Progenitor cell of endocrine pancreas (in vitro differentiated cells): ENCODE measurements around the gene RAC3. TPM values are rescaled to one million over a fixed set of nuclear protein-coding genes. Genes with fewer than 3 reads are reported as not detected.

Source experiments
- DNase-seq: peaks from one replicate; pipeline ENCODE4 v3.0.0; 2021; ENCODE audit warnings: low spot score; ENCODE audit not compliant: unreplicated experiment
- H3K27ac Mint-ChIP-seq: 2 replicates; pipeline ENCODE4 v1.8.0; 2021; ENCODE audit warnings: mild to moderate bottlenecking, moderate library complexity, mixed read lengths
- H3K27me3 Mint-ChIP-seq: 2 replicates; pipeline ENCODE4 v1.8.0; 2021; ENCODE audit warnings: mixed read lengths
- H3K36me3 Mint-ChIP-seq: 2 replicates; pipeline ENCODE4 v1.8.0; 2022; ENCODE audit warnings: mixed read lengths; ENCODE audit not compliant: insufficient read depth
- H3K4me1 Mint-ChIP-seq: 2 replicates; pipeline ENCODE4 v1.8.0; 2021; ENCODE audit warnings: low read depth, mixed read lengths
- H3K4me3 Mint-ChIP-seq: 2 replicates; pipeline ENCODE4 v1.8.0; 2021; ENCODE audit warnings: low read depth, mild to moderate bottlenecking, moderate library complexity, mixed read lengths
- H3K9me3 Mint-ChIP-seq: 2 replicates; pipeline ENCODE4 v1.8.0; 2021; ENCODE audit warnings: low read depth, mixed read lengths
- CTCF ChIP-seq: fragments of 200-600 bp; sonication (generic); IDR thresholded peaks from one replicate; pipeline ENCODE4 v1.5.0; 2021; ENCODE audit warnings: antibody characterized with exemption, mild to moderate bottlenecking; ENCODE audit not compliant: unreplicated experiment
- total RNA-seq: library from RNA; stranded (reverse); gene quantifications from 2 replicates; pipeline ENCODE4 v1.2.1, GENCODE V29; 2021

RAC3 gene
- total RNA-seq, 1 donor from 2014 or later = 25.2 TPM

- peaks cover 1% of the 10 kb centered on the region for H3K36me3 Mint-ChIP-seq
- no peaks in the 10 kb centered on the region for H3K9me3 Mint-ChIP-seq
- H3K27me3 Mint-ChIP-seq = no peaks in the 10 kb centered on the region
- no peak for TF ChIP-seq CTCF
- peak overlapping the region; percentile 85 for H3K4me3 Mint-ChIP-seq
- H3K27ac Mint-ChIP-seq = peak overlapping the region; percentile 62
- DNase-seq = no peak
- H3K4me1 Mint-ChIP-seq = peaks cover 9% of the 10 kb centered on the region
These were observed 21.2 kb downstream of the RAC3 start for GRCh38 chr17:82052638-82053059.

DNA sequence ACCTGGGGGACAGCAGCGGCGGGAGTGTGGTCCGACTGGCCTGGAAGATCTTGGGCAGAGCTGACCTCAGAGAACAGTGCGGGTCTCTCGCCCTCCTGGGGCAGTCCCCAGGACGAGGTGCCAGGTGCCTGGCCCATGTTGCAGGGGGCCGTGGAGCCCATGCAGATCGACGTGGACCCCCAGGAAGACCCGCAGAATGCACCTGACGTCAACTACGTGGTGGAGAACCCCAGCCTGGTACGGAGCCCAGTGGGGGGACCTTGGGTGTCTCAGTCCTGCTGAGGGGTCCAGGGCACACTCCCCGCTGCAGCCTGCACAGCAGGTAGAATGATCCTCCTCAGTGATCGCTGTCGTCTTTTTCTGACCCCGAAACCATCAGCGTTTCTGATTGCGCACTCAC is 21.7 kb downstream of the RAC3 start:
- no peaks in the 10 kb centered on the region for H3K36me3 Mint-ChIP-seq
- H3K27me3 Mint-ChIP-seq = no peaks in the 10 kb centered on the region
- peaks cover 9% of the 10 kb centered on the region for H3K4me1 Mint-ChIP-seq
- H3K27ac Mint-ChIP-seq = no peak overlapping the region
- peak overlapping the region; percentile 85 for H3K4me3 Mint-ChIP-seq
- no peaks in the 10 kb centered on the region for H3K9me3 Mint-ChIP-seq
- TF ChIP-seq CTCF = no peak
- DNase-seq = no peak

DNA sequence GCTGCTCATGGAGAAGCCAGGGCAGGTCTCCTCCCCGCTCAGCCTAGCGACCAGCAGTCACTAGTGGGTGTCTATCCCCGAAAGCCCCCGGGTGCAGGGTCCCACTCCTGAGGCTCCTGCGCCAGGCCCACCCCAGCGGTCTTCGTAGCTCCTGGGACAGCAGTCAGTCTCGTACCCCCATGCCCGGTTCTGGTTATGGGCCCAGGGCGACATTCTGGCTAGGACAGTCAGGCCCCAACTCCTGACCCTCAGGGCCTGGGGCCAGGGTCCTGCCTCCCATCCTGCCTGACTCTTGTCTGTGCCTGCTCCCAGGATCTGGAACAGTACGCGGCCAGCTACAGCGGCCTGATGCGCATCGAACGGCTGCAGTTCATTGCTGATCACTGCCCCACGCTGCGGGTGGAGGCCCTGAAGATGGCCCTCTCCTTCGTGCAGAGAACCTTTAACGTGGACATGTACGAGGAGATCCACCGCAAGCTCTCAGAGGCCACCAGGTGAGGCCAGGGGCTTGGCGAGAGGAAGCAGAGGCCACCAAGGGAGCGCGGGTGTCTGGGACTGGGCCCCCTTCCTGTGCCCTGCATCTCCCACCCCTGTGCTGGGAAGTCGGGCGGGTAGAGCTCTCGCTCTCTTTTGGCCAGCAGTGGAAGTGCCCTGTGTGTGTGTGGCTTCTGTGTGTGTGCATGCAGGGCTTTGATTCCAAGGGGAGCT is 22.2 kb downstream of the RAC3 start:
- no peak for TF ChIP-seq CTCF
- H3K36me3 Mint-ChIP-seq = no peaks in the 10 kb centered on the region
- no peaks in the 10 kb centered on the region for H3K27me3 Mint-ChIP-seq
- H3K27ac Mint-ChIP-seq = no peak overlapping the region
- peaks cover 9% of the 10 kb centered on the region for H3K4me1 Mint-ChIP-seq
- no peak for DNase-seq
- H3K9me3 Mint-ChIP-seq = no peaks in the 10 kb centered on the region
- peak overlapping the region; percentile 85 for H3K4me3 Mint-ChIP-seq

GRCh38 chr17:82054351-82055022 is 23.0 kb downstream of the RAC3 start:
- Mint-ChIP-seq H3K27ac (no peak overlapping the region), H3K27me3 (no peaks in the 10 kb centered on the region), H3K4me1 (peaks cover 9% of the 10 kb centered on the region), H3K36me3 (no peaks in the 10 kb centered on the region), H3K4me3 (no peak overlapping the region), H3K9me3 (no peaks in the 10 kb centered on the region)
- TF ChIP-seq CTCF = no peak
- no peak for DNase-seq

DNA sequence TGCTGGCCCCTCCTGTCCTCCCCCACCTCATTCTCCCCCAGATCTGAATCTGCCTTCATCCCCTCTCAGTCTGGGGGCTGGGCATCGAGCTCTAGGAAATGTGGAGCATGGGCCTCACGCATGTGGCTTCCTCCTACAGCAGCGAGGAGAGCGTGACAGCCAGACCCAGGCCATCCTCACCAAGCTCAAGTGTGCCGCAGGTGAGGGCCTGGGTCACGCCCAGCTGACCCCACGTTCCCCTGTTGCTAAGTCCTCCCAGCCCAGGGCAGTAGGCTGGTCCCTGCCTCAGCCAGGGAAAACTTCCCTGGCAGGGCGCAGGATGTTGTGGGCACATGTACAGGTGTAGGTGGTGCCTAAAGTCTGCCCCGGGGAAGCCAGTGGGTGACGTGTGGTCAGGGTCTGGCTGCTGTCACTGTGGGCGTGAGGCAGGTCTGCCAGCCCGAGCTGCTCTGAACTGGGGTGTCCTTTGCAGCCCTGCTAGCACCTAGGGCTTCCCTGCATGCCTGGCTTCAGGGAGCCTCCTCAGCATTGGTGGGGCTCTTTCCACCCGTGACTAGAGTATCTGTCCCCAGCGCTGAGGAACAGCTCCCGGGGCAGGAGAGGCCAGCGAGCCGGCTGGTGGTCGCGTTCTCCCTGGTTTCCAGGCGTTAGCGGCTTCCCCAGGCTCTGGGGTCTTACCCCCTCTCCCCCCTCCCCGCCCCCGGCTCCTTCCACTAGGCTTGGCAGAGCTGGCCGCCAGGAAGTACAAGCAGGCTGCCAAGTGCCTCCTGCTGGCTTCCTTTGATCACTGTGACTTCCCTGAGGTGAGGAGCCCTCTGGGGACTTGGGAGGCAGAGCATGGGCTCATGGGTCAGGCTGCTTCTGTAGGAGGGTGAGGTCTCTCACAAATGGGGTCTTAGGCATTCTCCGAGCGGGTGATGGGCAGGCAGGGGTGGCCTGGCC is 23.8 kb downstream of the RAC3 start:
- no peaks in the 10 kb centered on the region for H3K9me3 Mint-ChIP-seq
- TF ChIP-seq CTCF = no peak
- peaks cover 8% of the 10 kb centered on the region for H3K4me1 Mint-ChIP-seq
- H3K4me3 Mint-ChIP-seq = no peak overlapping the region
- H3K36me3 Mint-ChIP-seq = peaks cover 2% of the 10 kb centered on the region
- no peak for DNase-seq
- H3K27ac Mint-ChIP-seq = no peak overlapping the region
- no peaks in the 10 kb centered on the region for H3K27me3 Mint-ChIP-seq
